Transverse colon (tissue), 4 donors: ENCODE results near the gene DYNC1LI1. TPM values are rescaled to one million over a fixed set of nuclear protein-coding genes. Genes with fewer than 3 reads are reported as not detected.

ENCODE experiments used
- DNase-seq: peaks from one replicate; pipeline ENCODE4 v3.0.0-alpha.2; 2019
- H3K27ac ChIP-seq, 4 donors: fragments of 200-600 bp; sonication (generic); 2 replicates each; pipeline ENCODE4 v1.5.1; 2016 to 2018; ENCODE audit warnings: inconsistent platforms in 4 of 4
- H3K27me3 ChIP-seq: fragments of 200-600 bp; sonication (generic); 2 replicates; pipeline ENCODE4 v1.5.1; 2017; ENCODE audit warnings: inconsistent platforms
- H3K36me3 ChIP-seq, 4 donors: fragments of 200-600 bp; sonication (generic); 2 replicates each; pipeline ENCODE4 v1.5.1; 2017 to 2019; ENCODE audit warnings: inconsistent platforms in 4 of 4
- H3K4me1 ChIP-seq, 4 donors: fragments of 200-600 bp; sonication (generic); 2 replicates each; pipeline ENCODE4 v1.5.1; 2017 to 2020; ENCODE audit warnings: inconsistent platforms in 4 of 4
- H3K4me3 ChIP-seq, 4 donors: fragments of 200-600 bp; sonication (generic); 1 replicate in 1 of 4; 2 replicates in 3 of 4; pipeline versions ENCODE4 v1.5.1 to v1.6.1; 2017 to 2019; ENCODE audit warnings: inconsistent platforms in 4 of 4
- H3K9me3 ChIP-seq, 2 donors: fragments of 200-600 bp; sonication (generic); 2 replicates each; pipeline ENCODE4 v1.5.1; 2017 to 2019; ENCODE audit warnings: inconsistent platforms in 2 of 2
- EP300 ChIP-seq: sonication (generic); formaldehyde crosslinking; IDR thresholded peaks from one replicate; pipeline ENCODE4 v1.6.1; 2017; ENCODE audit warnings: antibody characterized with exemption, low read depth
- POLR2A ChIP-seq: fragments of 450-650 bp; IDR thresholded peaks from one replicate; pipeline ENCODE4 v1.6.1; 2016; ENCODE audit warnings: antibody characterized with exemption, mild to moderate bottlenecking, moderate library complexity
- POLR2AphosphoS5 ChIP-seq, 3 donors: sonication (generic); formaldehyde crosslinking; IDR thresholded peaks; one replicate each; pipeline ENCODE4 v1.6.1; 2016; ENCODE audit warnings: antibody characterized with exemption in 3 of 3
- WGBS, 2 donors: methylation state at CpG; one replicate each; pipeline ENCODE4 v1.1.5; 2018; ENCODE audit warnings: low coverage in 1 of 2; 5-methylcytosine and 5-hydroxymethylcytosine counted together
- in situ Hi-C, 4 donors: fragments of 200-750 bp; cut with MboI; loops; one replicate each; pipeline versions ENCODE4 v1.15.0 to v1.15.1; 2017; ENCODE audit warnings: low sequenced_read_pairs in 3 of 4, low pct_ligation_motif_present in 1 of 4, low pct_unique_long_range_greater_than_20kb in 1 of 4
- intact Hi-C: fragments of 100-400 bp; cut with DNase I; formaldehyde crosslinking; loops from one replicate; pipeline ENCODE4 v1.15.1; 2023; ENCODE audit warnings: low total_unique reads
- total RNA-seq, 4 donors: library from RNA; depleted of rRNA; stranded (reverse); fragments of >200 nt; gene quantifications; one replicate each; pipeline ENCODE4 v1.1.0, GENCODE V29; 2016
- TF ChIP-seq, protein P1 (sequence below), 5 experiments: fragments of 200-600 bp in 3 of 5; fragments of 450-650 bp in 2 of 5; sonication (generic) in 3 of 5; IDR thresholded peaks; 1 replicate in 2 of 5; 2 replicates in 3 of 5; pipeline ENCODE4 v1.5.1; 2016 to 2017; ENCODE audit warnings: antibody characterized with exemption in 5 of 5, inconsistent platforms in 3 of 5, mild to moderate bottlenecking in 2 of 5, moderate library complexity in 1 of 5

The DYNC1LI1 gene
- total RNA-seq, 4 donors from 2014 or later, result 2.4 to 25.9 (median 12.1) TPM

DNA sequence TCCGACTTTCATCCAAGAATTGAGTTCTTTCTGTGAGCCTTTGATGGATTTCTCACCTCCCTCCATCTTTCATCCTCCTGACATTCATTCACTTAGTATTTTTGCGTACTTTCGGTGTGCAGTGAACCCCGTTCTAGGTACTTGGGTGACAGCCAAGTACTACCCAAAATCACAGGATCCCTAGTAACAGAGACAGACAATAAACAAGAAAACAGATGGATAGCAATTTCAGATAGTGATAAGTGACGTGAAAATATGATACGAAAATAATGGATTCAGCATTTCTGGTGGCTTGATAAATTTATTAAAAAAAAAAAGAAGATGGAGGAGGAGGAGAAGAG, 67.7 kb downstream of the DYNC1LI1 start:
- H3K9me3 ChIP-seq, result no peaks in the 10 kb centered on the region
- no peak for TF ChIP-seq POLR2AphosphoS5 (IDR thresholded peaks at IDR 0.05)
- no peak for TF ChIP-seq POLR2A
- TF ChIP-seq EP300, result no peak
- TF ChIP-seq, protein P1, sequence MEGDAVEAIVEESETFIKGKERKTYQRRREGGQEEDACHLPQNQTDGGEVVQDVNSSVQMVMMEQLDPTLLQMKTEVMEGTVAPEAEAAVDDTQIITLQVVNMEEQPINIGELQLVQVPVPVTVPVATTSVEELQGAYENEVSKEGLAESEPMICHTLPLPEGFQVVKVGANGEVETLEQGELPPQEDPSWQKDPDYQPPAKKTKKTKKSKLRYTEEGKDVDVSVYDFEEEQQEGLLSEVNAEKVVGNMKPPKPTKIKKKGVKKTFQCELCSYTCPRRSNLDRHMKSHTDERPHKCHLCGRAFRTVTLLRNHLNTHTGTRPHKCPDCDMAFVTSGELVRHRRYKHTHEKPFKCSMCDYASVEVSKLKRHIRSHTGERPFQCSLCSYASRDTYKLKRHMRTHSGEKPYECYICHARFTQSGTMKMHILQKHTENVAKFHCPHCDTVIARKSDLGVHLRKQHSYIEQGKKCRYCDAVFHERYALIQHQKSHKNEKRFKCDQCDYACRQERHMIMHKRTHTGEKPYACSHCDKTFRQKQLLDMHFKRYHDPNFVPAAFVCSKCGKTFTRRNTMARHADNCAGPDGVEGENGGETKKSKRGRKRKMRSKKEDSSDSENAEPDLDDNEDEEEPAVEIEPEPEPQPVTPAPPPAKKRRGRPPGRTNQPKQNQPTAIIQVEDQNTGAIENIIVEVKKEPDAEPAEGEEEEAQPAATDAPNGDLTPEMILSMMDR (IDR thresholded peaks at IDR 0.05), result no peak
- H3K4me3 ChIP-seq, result peak overlapping the region; percentile 30 to 99 (median 82)
- WGBS, 2 donors, result 1 to 7% methylated on average over 5 to 6 of the region's 6 CpGs
- H3K27me3 ChIP-seq, result no peaks in the 10 kb centered on the region
- in situ Hi-C loops, result loop anchor here in 3 of 4 donors (10.0 to 25.0 kb wide), 3 partner anchors 162 to 434 kb away; partner anchors contain the start of gene CNOT10 (in 1 of the 3)
- DNase-seq, result no peak
- H3K27ac ChIP-seq, result peak overlapping the region; percentile 95 to 100 (median 99)
- intact Hi-C loops, result no loop called here
- H3K4me1 ChIP-seq, result peaks cover 4 to 33% (median 21%) of the 10 kb centered on the region in 4 donors
- H3K36me3 ChIP-seq, result no peaks in the 10 kb centered on the region

DNA sequence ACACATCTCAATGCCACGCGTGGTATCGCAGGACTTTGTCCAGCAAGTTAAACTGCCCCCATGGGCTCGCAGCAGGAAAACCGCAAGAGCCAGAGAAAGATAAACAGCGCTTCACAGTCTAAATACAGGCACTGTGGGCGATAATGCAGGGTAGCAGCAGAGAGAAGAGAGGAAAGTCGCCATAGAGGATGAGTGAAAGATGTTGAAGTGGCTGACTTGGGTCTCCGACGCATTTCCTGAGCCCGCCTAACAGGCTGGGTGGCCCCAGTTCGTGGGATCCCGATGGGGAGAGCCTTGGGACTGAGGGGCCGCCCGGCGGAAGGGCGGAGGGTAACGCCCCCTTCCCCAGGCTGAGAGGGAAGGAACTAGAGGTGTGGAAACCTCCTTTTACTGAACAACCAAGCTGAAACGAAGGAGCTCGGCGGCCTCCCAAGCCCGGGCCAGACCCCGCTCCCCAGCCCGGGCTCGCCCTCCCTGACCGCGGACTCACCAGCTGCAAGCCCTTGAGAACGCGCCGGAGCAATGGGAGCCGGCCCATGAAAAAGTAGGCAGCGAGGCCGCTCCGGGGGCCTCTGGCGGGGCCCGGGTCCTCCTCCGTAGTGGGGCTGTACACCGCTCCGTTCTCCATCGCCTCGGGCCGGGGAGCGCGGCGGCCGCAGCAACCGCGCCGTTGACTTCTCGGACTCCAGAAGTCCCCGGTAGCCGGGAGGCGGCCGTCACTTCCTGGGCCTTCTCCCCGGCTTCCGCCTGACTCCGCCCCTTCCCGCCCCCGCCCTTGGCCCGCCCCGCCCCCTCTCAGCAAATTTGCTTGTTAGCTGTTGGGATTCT, 68.3 kb downstream of the DYNC1LI1 start, which contains the start of gene CMTM6:
Gene CMTM6 (minus strand): TSS at position 735 of the 828 bp plus-strand sequence. CDS start 107 bp downstream, at position 628.
- DNase-seq, result peak; percentile 87
- H3K27me3 ChIP-seq, result no peaks in the 10 kb centered on the region
- in situ Hi-C loops, result loop anchor here in 3 of 4 donors (10.0 to 25.0 kb wide), 3 partner anchors 162 to 435 kb away; partner anchors contain the start of gene CNOT10 (in 1 of the 3)
- no peaks in the 10 kb centered on the region for H3K9me3 ChIP-seq
- intact Hi-C loops, result no loop called here
- H3K36me3 ChIP-seq, result no peaks in the 10 kb centered on the region
- no peak for TF ChIP-seq EP300
- TF ChIP-seq POLR2AphosphoS5 (IDR thresholded peaks at IDR 0.05), result peak; percentile 71 to 75 (median 72)
- TF ChIP-seq POLR2A, result peak; percentile 53
- TF ChIP-seq, protein P1 (IDR thresholded peaks at IDR 0.05), result no peak
- 0% methylated on average over 15 to 57 of the region's 61 CpGs for WGBS, 2 donors
- H3K4me1 ChIP-seq, result peaks cover 4 to 35% (median 23%) of the 10 kb centered on the region in 4 donors
- H3K27ac ChIP-seq, result peak within 1 kb of the TSS; percentile 95 to 100 (median 99)
- H3K4me3 ChIP-seq, result peak within 1 kb of the TSS; percentile 75 to 99 (median 92)

DNA sequence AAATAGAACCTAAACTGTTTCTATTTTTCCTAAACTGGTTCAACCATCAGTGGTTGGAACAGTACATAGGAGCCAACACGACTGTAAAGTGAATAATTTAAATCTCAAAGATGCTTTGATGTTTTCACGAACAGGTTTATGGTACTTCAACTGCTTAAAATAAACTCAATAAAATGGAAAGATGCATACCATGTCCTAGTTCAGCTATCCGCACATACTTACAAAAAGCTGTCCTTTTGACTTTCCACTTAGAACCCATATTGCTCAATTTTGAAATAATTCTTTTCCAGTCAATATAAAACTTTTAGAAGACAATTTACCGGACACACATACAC, 68.9 kb downstream of the DYNC1LI1 start:
- TF ChIP-seq POLR2A, result no peak
- TF ChIP-seq, protein P1 (IDR thresholded peaks at IDR 0.05), result no peak
- Histone ChIP-seq H3K4me1 (peaks cover 4 to 38% (median 23%) of the 10 kb centered on the region in 4 donors), H3K27ac (peak overlapping the region; percentile 95 to 100 (median 99)), H3K9me3 (no peaks in the 10 kb centered on the region), H3K36me3 (no peaks in the 10 kb centered on the region), H3K4me3 (peak overlapping the region; percentile 75 to 99 (median 92)), H3K27me3 (no peaks in the 10 kb centered on the region)
- WGBS, 2 donors, result 1 to 5% methylated on average over 4 of the region's 4 CpGs
- intact Hi-C loops, result no loop called here
- in situ Hi-C loops, result loop anchor here in 3 of 4 donors (10.0 to 25.0 kb wide), 3 partner anchors 163 to 436 kb away; partner anchors contain the start of gene CNOT10 (in 1 of the 3)
- DNase-seq, result no peak
